HUDEP-2 (cell line): Measurements from ENCODE around the gene DHDH.
"Not testable (repeated sequence)": the region's sequence is repeated elsewhere in the genome, so short reads cannot be mapped to it uniquely, and the experiment has no call there.

Experiments used
- DNase-seq, 76 experiments: peaks; one replicate each; lab custom pipeline; 2025; ENCODE audit not compliant: unreplicated experiment in 76 of 76; lab: John Stamatoyannopoulos, UW

Gene DHDH

GRCh38 chr19:48933382-48933932 is at the start of gene DHDH:
Gene DHDH (plus strand): TSS chr19:48933699. CDS start chr19:48933722, 23 bp downstream.
- peak in 72 of 76 experiments; percentile 44 to 91 (median 80) for DNase-seq

GRCh38 chr19:48883726-48884125 is 49.8 kb upstream of the DHDH start:
- DNase-seq = no peak

GRCh38 chr19:48887861-48888612 is 45.5 kb upstream of the DHDH start:
- no peak for DNase-seq

- DNase-seq = not testable (repeated sequence)
Observed at GRCh38 chr19:48889496-48889895, 44.0 kb upstream of the DHDH start.

- no peak for DNase-seq
Observed at GRCh38 chr19:48890551-48890950, 42.9 kb upstream of the DHDH start.

- DNase-seq = no peak
Observed at GRCh38 chr19:48895226-48895625, 38.3 kb upstream of the DHDH start.

GRCh38 chr19:48896191-48896720 is 37.2 kb upstream of the DHDH start:
- peak in 21 of 76 experiments; percentile 17 to 48 (median 24) for DNase-seq

GRCh38 chr19:48897181-48897580 is 36.3 kb upstream of the DHDH start:
- no peak for DNase-seq

- DNase-seq = not testable (repeated sequence)
Observed at GRCh38 chr19:48899386-48899749, 34.1 kb upstream of the DHDH start.

- peak; percentile 77 to 100 (median 100) for DNase-seq
Observed at GRCh38 chr19:48899781-48900476, 33.6 kb upstream of the DHDH start, which contains the start of gene NUCB1. Gene NUCB1 (plus strand): TSS chr19:48900312. CDS start chr19:48900797, 485 bp downstream.

- peak in 29 of 76 experiments; percentile 13 to 65 (median 39) for DNase-seq
Observed at GRCh38 chr19:48900477-48901406, 32.8 kb upstream of the DHDH start.

- DNase-seq = peak in 1 of 76 experiments; percentile 14
Observed at GRCh38 chr19:48902291-48902690, 31.2 kb upstream of the DHDH start.

- not testable (repeated sequence) for DNase-seq
Observed at GRCh38 chr19:48903788-48904187, 29.7 kb upstream of the DHDH start.

- no peak for DNase-seq
Observed at GRCh38 chr19:48905664-48906063, 27.8 kb upstream of the DHDH start.

- no peak for DNase-seq
Observed at GRCh38 chr19:48906324-48906723, 27.2 kb upstream of the DHDH start.

GRCh38 chr19:48907671-48908070 is 25.8 kb upstream of the DHDH start:
- no peak for DNase-seq

GRCh38 chr19:48909424-48910077 is 23.9 kb upstream of the DHDH start:
- DNase-seq = not testable (repeated sequence)

GRCh38 chr19:48910803-48911202 is 22.7 kb upstream of the DHDH start:
- DNase-seq = no peak

GRCh38 chr19:48913114-48913889 is 20.2 kb upstream of the DHDH start:
- DNase-seq = peak in 8 of 76 experiments; percentile 12 to 40 (median 29)
